ENCODE data around the gene RPA1. TPM values are rescaled to one million over a fixed set of nuclear protein-coding genes. Genes with fewer than 3 reads are reported as not detected.

Gene RPA1
- total and polyA plus RNA-seq, 12 donors: 12.9 to 109 (median 23.3) TPM

DNA sequence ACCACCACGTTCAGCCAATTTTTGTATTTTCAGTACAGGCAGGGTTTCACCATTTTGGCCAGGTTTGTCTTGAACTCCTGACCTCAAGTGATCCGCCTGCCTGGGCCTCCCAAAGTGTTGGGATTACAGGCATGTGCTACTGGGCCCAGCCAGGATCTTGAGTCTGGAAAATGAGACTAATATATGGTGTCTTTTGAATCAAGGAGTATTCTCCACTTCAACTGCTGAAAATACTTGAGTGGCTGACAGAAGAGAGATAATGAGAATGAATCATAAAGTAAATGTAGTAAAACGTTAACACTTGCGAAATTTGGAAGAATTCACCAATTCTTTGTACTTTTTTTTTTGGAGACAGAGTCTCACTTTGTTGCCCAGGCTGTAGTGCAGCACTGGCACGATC is 16.7 kb upstream of the RPA1 start:
- H3K4me1 ChIP-seq (replicated peaks in 1 of 2): no peaks in the 10 kb centered on the region
- TF ChIP-seq, protein P1, sequence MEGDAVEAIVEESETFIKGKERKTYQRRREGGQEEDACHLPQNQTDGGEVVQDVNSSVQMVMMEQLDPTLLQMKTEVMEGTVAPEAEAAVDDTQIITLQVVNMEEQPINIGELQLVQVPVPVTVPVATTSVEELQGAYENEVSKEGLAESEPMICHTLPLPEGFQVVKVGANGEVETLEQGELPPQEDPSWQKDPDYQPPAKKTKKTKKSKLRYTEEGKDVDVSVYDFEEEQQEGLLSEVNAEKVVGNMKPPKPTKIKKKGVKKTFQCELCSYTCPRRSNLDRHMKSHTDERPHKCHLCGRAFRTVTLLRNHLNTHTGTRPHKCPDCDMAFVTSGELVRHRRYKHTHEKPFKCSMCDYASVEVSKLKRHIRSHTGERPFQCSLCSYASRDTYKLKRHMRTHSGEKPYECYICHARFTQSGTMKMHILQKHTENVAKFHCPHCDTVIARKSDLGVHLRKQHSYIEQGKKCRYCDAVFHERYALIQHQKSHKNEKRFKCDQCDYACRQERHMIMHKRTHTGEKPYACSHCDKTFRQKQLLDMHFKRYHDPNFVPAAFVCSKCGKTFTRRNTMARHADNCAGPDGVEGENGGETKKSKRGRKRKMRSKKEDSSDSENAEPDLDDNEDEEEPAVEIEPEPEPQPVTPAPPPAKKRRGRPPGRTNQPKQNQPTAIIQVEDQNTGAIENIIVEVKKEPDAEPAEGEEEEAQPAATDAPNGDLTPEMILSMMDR (IDR thresholded peaks at IDR 0.05): no peak
- no peak for TF ChIP-seq POLR2A (IDR thresholded peaks at IDR 0.05)
- H3K27me3 ChIP-seq: no peaks in the 10 kb centered on the region
- peaks cover 0 to 15% of the 10 kb centered on the region in 2 donors for H3K36me3 ChIP-seq (replicated peaks in 1 of 2)
- intact Hi-C loops (cut with DNase I): no loop called here
- H3K9me3 ChIP-seq (replicated peaks in 1 of 3): no peaks in the 10 kb centered on the region
- no peak overlapping the region for H3K27ac ChIP-seq
- no peak overlapping the region for H3K4me3 ChIP-seq
- DNase-seq: no peak
- 71 to 80% (median 77%) methylated on average over 5 of the region's 5 CpGs for WGBS, 4 donors

DNA sequence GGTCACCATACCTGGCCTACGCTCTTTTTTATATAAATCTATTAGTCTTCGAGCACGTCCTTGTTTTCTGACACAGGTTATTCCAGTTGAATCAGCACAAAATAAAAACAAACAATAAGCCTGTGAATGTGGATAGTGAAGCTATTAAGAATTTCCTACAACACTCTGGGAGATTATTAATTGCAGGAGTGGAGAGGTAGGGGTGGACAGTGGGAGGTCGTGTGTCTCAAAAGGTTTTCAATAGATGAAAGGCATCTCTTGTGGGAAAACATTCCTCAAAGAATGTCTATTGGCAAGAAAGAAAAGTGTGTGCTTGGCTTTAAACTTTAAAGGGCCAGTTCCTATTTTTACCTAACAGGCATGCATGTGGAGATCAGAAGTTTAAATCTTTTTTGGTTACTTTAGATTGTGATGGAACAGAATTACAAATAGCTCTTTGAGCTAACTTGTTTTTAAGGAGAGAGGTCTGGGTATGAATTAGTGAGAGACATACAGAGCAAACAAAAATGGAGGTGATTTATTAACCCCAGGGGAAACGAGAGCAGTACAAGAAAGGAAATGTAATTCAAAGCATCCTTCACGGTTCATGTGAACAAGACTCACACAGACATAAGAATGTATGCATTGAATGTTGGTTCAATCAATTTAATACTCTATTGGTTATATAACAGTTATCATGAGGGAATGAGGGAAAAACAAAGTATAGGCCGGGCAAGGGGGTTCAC is 9.1 kb upstream of the RPA1 start:
- no peak overlapping the region for H3K27ac ChIP-seq
- 69 to 79% (median 72%) methylated on average over 7 of the region's 7 CpGs for WGBS, 4 donors

DNA sequence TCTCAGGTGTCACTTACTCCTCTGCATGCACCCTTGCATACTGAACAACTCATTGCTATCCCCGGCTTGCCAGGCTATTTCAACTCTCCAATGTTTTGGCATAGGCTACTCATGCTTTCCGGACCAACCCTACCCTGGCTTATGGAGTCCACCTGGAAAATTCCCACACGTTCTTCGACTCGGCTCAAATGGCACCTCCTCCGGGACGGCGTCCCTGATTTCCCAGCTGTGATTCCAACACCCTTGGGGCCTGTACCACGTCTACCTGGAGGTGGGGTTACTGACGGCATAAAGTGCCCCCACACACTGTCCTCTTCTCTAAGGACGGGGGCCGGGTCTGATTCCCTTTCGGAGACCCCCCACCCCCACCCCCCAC is 601 bp upstream of the RPA1 start:
- Histone ChIP-seq H3K36me3 (replicated peaks in 1 of 2) (peaks cover 0 to 18% of the 10 kb centered on the region in 2 donors), H3K27me3 (no peaks in the 10 kb centered on the region), H3K4me3 (peak overlapping the region in 3 of 4 donors; percentile 62 to 87 (median 81)), H3K9me3 (replicated peaks in 1 of 3) (no peaks in the 10 kb centered on the region), H3K4me1 (replicated peaks in 1 of 2) (peaks cover 9 to 11% of the 10 kb centered on the region in 2 donors), H3K27ac (peak overlapping the region; percentile 41 to 91 (median 81))
- intact Hi-C loops (cut with DNase I): no loop called here
- peak in 3 of 7 donors; percentile 7 to 28 (median 28) for DNase-seq
- TF ChIP-seq, protein P1 (IDR thresholded peaks at IDR 0.05): no peak
- no peak for TF ChIP-seq POLR2A (IDR thresholded peaks at IDR 0.05)
- WGBS, 4 donors: 0 to 4% (median 1%) methylated on average over 6 to 13 of the region's 13 CpGs

More for the DNA sequence above, 9.1 kb upstream of the RPA1 start:
- no peaks in the 10 kb centered on the region for H3K27me3 ChIP-seq
- no peak for TF ChIP-seq POLR2A (IDR thresholded peaks at IDR 0.05)
- TF ChIP-seq, protein P1 (IDR thresholded peaks at IDR 0.05): no peak
- H3K4me1 ChIP-seq (replicated peaks in 1 of 2): no peaks in the 10 kb centered on the region
- no peaks in the 10 kb centered on the region for H3K9me3 ChIP-seq (replicated peaks in 1 of 3)
- DNase-seq: no peak
- intact Hi-C loops (cut with DNase I): no loop called here
- no peak overlapping the region for H3K4me3 ChIP-seq
- peaks cover 0 to 3% of the 10 kb centered on the region in 2 donors for H3K36me3 ChIP-seq (replicated peaks in 1 of 2)

DNA sequence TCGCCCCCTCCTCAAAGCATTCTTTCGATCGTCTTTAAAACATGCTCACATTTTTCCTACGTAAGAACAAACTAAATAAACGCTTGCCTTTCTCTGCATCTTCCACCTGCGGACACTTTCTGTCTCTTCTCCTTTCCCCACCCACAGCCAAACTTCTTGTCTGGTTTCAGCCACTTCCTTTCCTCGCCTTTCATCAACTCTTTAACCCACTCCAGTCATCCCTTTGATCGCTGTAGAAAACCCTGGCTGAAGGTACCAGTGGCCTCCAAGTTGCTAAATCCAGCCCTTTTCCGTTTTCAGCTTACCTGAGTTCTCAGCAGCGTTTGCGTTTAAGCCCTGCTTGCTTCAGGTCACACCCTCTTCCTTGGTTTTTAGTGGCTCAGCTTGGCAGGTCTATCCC is 483 bp downstream of the RPA1 start:
- no peaks in the 10 kb centered on the region for H3K9me3 ChIP-seq (replicated peaks in 1 of 3)
- 0 to 2% (median 1%) methylated on average over 11 of the region's 11 CpGs for WGBS, 4 donors
- peaks cover 9 to 11% of the 10 kb centered on the region in 2 donors for H3K4me1 ChIP-seq (replicated peaks in 1 of 2)
- no peak for DNase-seq
- intact Hi-C loops (cut with DNase I): no loop called here
- peaks cover 0 to 18% of the 10 kb centered on the region in 2 donors for H3K36me3 ChIP-seq (replicated peaks in 1 of 2)
- peak overlapping the region; percentile 62 to 87 (median 74) for H3K4me3 ChIP-seq
- peak overlapping the region in 4 of 5 donors; percentile 54 to 91 (median 82) for H3K27ac ChIP-seq
- H3K27me3 ChIP-seq: no peaks in the 10 kb centered on the region
- no peak for TF ChIP-seq POLR2A (IDR thresholded peaks at IDR 0.05)
- TF ChIP-seq, protein P1 (IDR thresholded peaks at IDR 0.05): no peak
